ENCODE measurements around the gene CDC37.

The CDC37 gene

DNA sequence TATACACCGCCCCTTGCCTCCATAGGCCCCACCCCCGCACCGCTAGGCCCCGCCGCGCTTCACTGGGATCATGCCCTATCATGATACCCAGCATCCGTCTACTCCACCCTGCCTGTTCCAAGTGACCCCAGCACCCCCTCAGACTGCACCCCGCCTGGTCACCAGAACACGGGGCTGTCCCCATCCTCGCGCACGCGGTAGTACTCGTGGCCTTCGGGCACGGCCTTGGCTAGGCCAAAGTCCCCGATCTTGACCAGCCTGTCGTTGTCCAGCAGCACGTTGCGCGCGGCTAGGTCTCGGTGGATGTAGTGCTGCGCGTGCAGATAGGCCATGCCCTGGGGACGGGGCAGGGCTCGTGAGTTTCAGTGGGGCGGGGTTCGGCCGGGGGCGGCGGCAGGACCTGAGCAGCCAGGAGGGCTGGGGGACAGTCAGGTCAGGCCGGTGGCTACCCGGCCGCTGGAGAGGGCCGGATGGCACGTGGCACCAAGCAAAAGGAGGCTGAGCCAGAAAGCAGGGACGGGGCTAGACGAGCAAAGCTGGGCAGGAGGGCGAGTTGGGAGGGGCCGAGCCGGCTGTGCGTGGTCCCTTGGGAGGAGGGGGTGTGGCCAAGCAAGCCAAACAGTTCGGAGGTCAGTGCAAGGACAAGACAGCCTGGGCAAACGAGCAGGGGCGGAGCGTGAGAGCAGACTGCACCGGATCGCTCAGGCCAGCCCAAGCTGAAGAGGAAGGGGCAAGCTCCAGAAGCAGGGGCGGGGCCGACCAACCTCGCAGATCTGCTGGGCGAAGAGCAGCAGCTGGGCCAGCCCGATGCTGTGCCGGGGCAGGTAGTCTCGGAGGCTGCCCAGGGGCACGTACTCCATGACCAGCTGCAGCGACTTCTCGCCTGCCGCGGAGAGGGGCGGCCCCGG, 50.3 kb downstream of the CDC37 start:
- DNase-seq (ENCODE audit: low spot score) = no peak

- no peak for DNase-seq (ENCODE audit: low spot score)
These were observed 56.8 kb downstream of the CDC37 start for GRCh38 chr19:10346509-10346908.

- no peak for DNase-seq (ENCODE audit: low spot score)
These were observed 58.6 kb downstream of the CDC37 start for GRCh38 chr19:10344780-10345179.

GRCh38 chr19:10343495-10343894, 59.8 kb downstream of the CDC37 start:
- DNase-seq (ENCODE audit: low spot score) = no peak
